ENCODE measurements around the gene MARK2.

- TF ChIP-seq CTCF (IDR thresholded peaks at IDR 0.05) (no peak), POLR2A (IDR thresholded peaks at IDR 0.05) (no peak)
These were observed 82.1 kb downstream of the MARK2 start for GRCh38 chr11:63920939-63921417.
